ENCODE results near the gene IGLL1. TPM values are rescaled to one million over a fixed set of nuclear protein-coding genes. Genes with fewer than 3 reads are reported as not detected.
"Not testable (repeated sequence)": the region's sequence is repeated elsewhere in the genome, so short reads cannot be mapped to it uniquely, and the experiment has no call there.

Gene IGLL1
- total and polyA plus RNA-seq, 10 donors: 0.26 TPM; not detected in 9

- Histone ChIP-seq H3K36me3 (no peaks in the 10 kb centered on the region), H3K27me3 (replicated peaks in 1 of 7) (peaks cover 0 to 57% (median 27%) of the 10 kb centered on the region in 7 donors), H3K9me3 (no peaks in the 10 kb centered on the region), H3K4me1 (peaks cover 0 to 23% (median 16%) of the 10 kb centered on the region in 6 donors), H3K27ac (no peak overlapping the region), H3K4me3 (no peak overlapping the region)
- DNase-seq: no peak
- 72 to 89% (median 78%) methylated on average over 7 of the region's 7 CpGs for WGBS, 5 donors
- TF ChIP-seq CTCF (IDR thresholded peaks at IDR 0.05 in 8 of 11, conservative IDR thresholded peaks at IDR 0.05 in 3 of 11) (no peak), POLR2AphosphoS5 (IDR thresholded peaks at IDR 0.05) (no peak), POLR2A (IDR thresholded peaks at IDR 0.05) (no peak)
- intact Hi-C loops (cut with DNase I; ENCODE audit: low total_unique reads): no loop called here
These were observed 15.8 kb downstream of the IGLL1 start for GRCh38 chr22:23564276-23564675.

DNA sequence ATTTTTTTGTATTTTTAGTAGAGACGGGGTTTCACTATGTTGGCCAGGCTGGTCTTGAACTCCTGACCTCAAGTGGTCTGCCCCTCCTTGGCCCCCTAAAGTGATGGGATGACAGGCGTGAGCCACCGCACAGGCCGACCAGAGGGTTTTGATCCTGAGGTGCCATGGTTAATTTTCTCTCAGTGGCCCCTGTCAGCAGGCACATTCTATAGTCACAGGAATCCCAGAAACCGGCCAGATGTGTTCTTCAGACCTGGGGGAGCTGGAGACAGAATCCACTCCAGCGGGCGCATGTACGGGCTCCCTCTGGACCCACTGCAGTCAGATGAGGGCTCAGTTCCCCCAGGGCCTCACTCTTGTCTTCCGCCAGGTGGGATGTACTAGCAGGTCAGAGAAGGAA, 17.0 kb downstream of the IGLL1 start:
- WGBS, 5 donors: 84 to 92% (median 85%) methylated on average over 9 of the region's 9 CpGs
- H3K27ac ChIP-seq: no peak overlapping the region
- peaks cover 0 to 23% (median 16%) of the 10 kb centered on the region in 6 donors for H3K4me1 ChIP-seq
- H3K9me3 ChIP-seq: no peaks in the 10 kb centered on the region
- peaks cover 0 to 54% (median 27%) of the 10 kb centered on the region in 7 donors for H3K27me3 ChIP-seq (replicated peaks in 1 of 7)
- no peaks in the 10 kb centered on the region for H3K36me3 ChIP-seq
- peak; percentile 31 for DNase-seq
- intact Hi-C loops (cut with DNase I; ENCODE audit: low total_unique reads): no loop called here
- TF ChIP-seq POLR2AphosphoS5 (IDR thresholded peaks at IDR 0.05) (no peak), POLR2A (IDR thresholded peaks at IDR 0.05) (no peak), CTCF (IDR thresholded peaks at IDR 0.05 in 8 of 11, conservative IDR thresholded peaks at IDR 0.05 in 3 of 11) (no peak)
- no peak overlapping the region for H3K4me3 ChIP-seq

GRCh38 chr22:23562186-23562585, 17.9 kb downstream of the IGLL1 start:
- intact Hi-C loops (cut with DNase I; ENCODE audit: low total_unique reads): no loop called here
- 65 to 97% (median 89%) methylated on average over 4 of the region's 4 CpGs for WGBS, 5 donors
- Histone ChIP-seq H3K4me3 (no peak overlapping the region), H3K9me3 (no peaks in the 10 kb centered on the region), H3K27ac (no peak overlapping the region), H3K36me3 (no peaks in the 10 kb centered on the region), H3K27me3 (replicated peaks in 1 of 7) (peaks cover 0 to 54% (median 27%) of the 10 kb centered on the region in 7 donors), H3K4me1 (peaks cover 0 to 20% (median 16%) of the 10 kb centered on the region in 6 donors)
- DNase-seq: peak; percentile 38
- TF ChIP-seq POLR2A (IDR thresholded peaks at IDR 0.05): no peak
- TF ChIP-seq POLR2AphosphoS5 (IDR thresholded peaks at IDR 0.05): no peak
- no peak for TF ChIP-seq CTCF (IDR thresholded peaks at IDR 0.05 in 8 of 11, conservative IDR thresholded peaks at IDR 0.05 in 3 of 11)

GRCh38 chr22:23561025-23561510, 19.0 kb downstream of the IGLL1 start:
- H3K27ac ChIP-seq; H3K4me1 ChIP-seq; H3K9me3 ChIP-seq; intact Hi-C loops (cut with DNase I; ENCODE audit: low total_unique reads); H3K4me3 ChIP-seq; H3K36me3 ChIP-seq: not testable (repeated sequence)
- DNase-seq: peak; percentile 41
- peaks cover 0 to 51% (median 18%) of the 10 kb centered on the region in 7 donors for H3K27me3 ChIP-seq (replicated peaks in 1 of 7)
- WGBS, 5 donors: 79 to 90% (median 82%) methylated on average over 2 to 24 of the region's 24 CpGs

GRCh38 chr22:23560215-23560614, 19.9 kb downstream of the IGLL1 start:
- H3K27me3 ChIP-seq (replicated peaks in 1 of 7): peaks cover 0 to 51% (median 10%) of the 10 kb centered on the region in 7 donors
- WGBS, 5 donors: 57 to 94% (median 85%) methylated on average over 1 of the region's 1 CpG
- DNase-seq; H3K4me1 ChIP-seq; H3K27ac ChIP-seq; H3K36me3 ChIP-seq; intact Hi-C loops (cut with DNase I; ENCODE audit: low total_unique reads); H3K9me3 ChIP-seq; H3K4me3 ChIP-seq: not testable (repeated sequence)

Data from spleen (tissue), 11 donors.